Thyroid gland (tissue), 4 donors: ENCODE results near the gene LHPP. TPM values are rescaled to one million over a fixed set of nuclear protein-coding genes. Genes with fewer than 3 reads are reported as not detected.
A peak's percentile ranks its signal among the peaks of the same experiment; 100 is the strongest.

Experiments used
- DNase-seq, 2 donors: peaks; one replicate each; pipeline ENCODE4 v3.0.0-alpha.2; 2019
- H3K27ac ChIP-seq, 3 donors: fragments of 200-600 bp; sonication (generic); 1 replicate in 2 of 3; 2 replicates in 1 of 3; pipeline ENCODE4 v1.5.1; 2016 to 2019; ENCODE audit warnings: mild to moderate bottlenecking in 1 of 3, moderate library complexity in 1 of 3
- H3K27me3 ChIP-seq: fragments of 200-600 bp; sonication (generic); one replicate; pipeline ENCODE4 v1.5.1; 2019
- H3K36me3 ChIP-seq, 2 donors: fragments of 200-600 bp; sonication (generic); one replicate each; pipeline ENCODE4 v1.5.1; 2016 to 2019
- H3K4me1 ChIP-seq, 2 donors: fragments of 200-600 bp; sonication (generic); one replicate each; pipeline ENCODE4 v1.5.1; 2017 to 2019
- H3K4me3 ChIP-seq, 3 donors: fragments of 200-600 bp; sonication (generic); replicated peaks in 1 of 3; 1 replicate in 2 of 3; 2 replicates in 1 of 3; pipeline ENCODE4 v1.5.1; 2016; ENCODE audit warnings: mild to moderate bottlenecking in 1 of 3
- H3K9me3 ChIP-seq: fragments of 200-600 bp; sonication (generic); one replicate; pipeline ENCODE4 v1.5.1; 2017
- CTCF ChIP-seq, 6 experiments: fragments of 200-600 bp in 3 of 6; fragments of 450-650 bp in 3 of 6; sonication (generic) in 3 of 6; IDR thresholded peaks; one replicate each; pipeline ENCODE4 v1.5.1; 2016 to 2019; ENCODE audit warnings: antibody characterized with exemption in 6 of 6, mild to moderate bottlenecking in 2 of 6, inconsistent platforms in 1 of 6, moderate library complexity in 1 of 6
- POLR2A ChIP-seq, 2 donors: fragments of 450-650 bp; IDR thresholded peaks; one replicate each; pipeline ENCODE4 v1.6.1; 2017; ENCODE audit warnings: antibody characterized with exemption in 2 of 2, mild to moderate bottlenecking in 2 of 2, moderate library complexity in 1 of 2
- WGBS, 2 donors: methylation state at CpG; one replicate each; pipeline ENCODE4 v1.1.5; 2017; 5-methylcytosine and 5-hydroxymethylcytosine counted together
- intact Hi-C: fragments of 100-400 bp; cut with DNase I; formaldehyde crosslinking; loops from one replicate; pipeline ENCODE4 v1.15.1; 2023
- total RNA-seq, 4 donors: library from RNA; depleted of rRNA; stranded (reverse); fragments of >200 nt; gene quantifications; one replicate each; pipeline ENCODE4 v1.2.3, GENCODE V29; 2016

The LHPP gene
- total RNA-seq, 4 donors from 2014 or later, result 8.3 to 69.9 (median 48.3) TPM

GRCh38 chr10:124602121-124602561, 140.5 kb downstream of the LHPP start:
- 98 to 100% methylated on average over 2 to 6 of the region's 12 CpGs for WGBS, 2 donors
- H3K4me1 ChIP-seq, result peaks cover 17 to 32% of the 10 kb centered on the region in 2 donors
- peak in 1 of 2 donors; percentile 0 for DNase-seq
- H3K4me3 ChIP-seq, result no peak overlapping the region
- no peaks in the 10 kb centered on the region for H3K36me3 ChIP-seq
- H3K27ac ChIP-seq, result no peak overlapping the region
- no peaks in the 10 kb centered on the region for H3K27me3 ChIP-seq
- intact Hi-C loops, result no loop called here
- no peaks in the 10 kb centered on the region for H3K9me3 ChIP-seq
- TF ChIP-seq CTCF (IDR thresholded peaks at IDR 0.05) (no peak), POLR2A (IDR thresholded peaks at IDR 0.05) (no peak)

GRCh38 chr10:124602646-124603365, 141.2 kb downstream of the LHPP start:
- H3K4me1 ChIP-seq, result peaks cover 10 to 25% of the 10 kb centered on the region in 2 donors
- H3K9me3 ChIP-seq, result no peaks in the 10 kb centered on the region
- TF ChIP-seq POLR2A (IDR thresholded peaks at IDR 0.05), result no peak
- no peak for TF ChIP-seq CTCF (IDR thresholded peaks at IDR 0.05)
- H3K4me3 ChIP-seq, result no peak overlapping the region
- H3K36me3 ChIP-seq, result no peaks in the 10 kb centered on the region
- H3K27ac ChIP-seq, result peak overlapping the region in 2 of 3 donors; percentile 1 to 17
- DNase-seq, result peak; percentile 30 to 41
- 98 to 100% methylated on average over 3 to 5 of the region's 12 CpGs for WGBS, 2 donors
- intact Hi-C loops, result no loop called here
- no peaks in the 10 kb centered on the region for H3K27me3 ChIP-seq

- 94 to 96% methylated on average over 7 to 17 of the region's 18 CpGs for WGBS, 2 donors
- TF ChIP-seq CTCF (IDR thresholded peaks at IDR 0.05) (no peak), POLR2A (IDR thresholded peaks at IDR 0.05) (no peak)
- Histone ChIP-seq H3K27ac (peak overlapping the region in 2 of 3 donors; percentile 1 to 17), H3K27me3 (no peaks in the 10 kb centered on the region), H3K36me3 (no peaks in the 10 kb centered on the region), H3K4me1 (peaks cover 5 to 27% of the 10 kb centered on the region in 2 donors), H3K4me3 (no peak overlapping the region), H3K9me3 (no peaks in the 10 kb centered on the region)
- intact Hi-C loops, result no loop called here
- peak in 1 of 2 donors; percentile 3 for DNase-seq
Measured at GRCh38 chr10:124603376-124604213, 142.0 kb downstream of the LHPP start.

- no peaks in the 10 kb centered on the region for H3K27me3 ChIP-seq
- peak; percentile 23 to 29 for DNase-seq
- intact Hi-C loops, result no loop called here
- peaks cover 5 to 35% of the 10 kb centered on the region in 2 donors for H3K4me1 ChIP-seq
- 85 to 94% methylated on average over 17 of the region's 22 CpGs for WGBS, 2 donors
- H3K4me3 ChIP-seq, result no peak overlapping the region
- no peaks in the 10 kb centered on the region for H3K9me3 ChIP-seq
- TF ChIP-seq POLR2A (IDR thresholded peaks at IDR 0.05), result no peak
- TF ChIP-seq CTCF (IDR thresholded peaks at IDR 0.05), result no peak
- H3K36me3 ChIP-seq, result no peaks in the 10 kb centered on the region
- H3K27ac ChIP-seq, result peak overlapping the region in 2 of 3 donors; percentile 30 to 53
Measured at GRCh38 chr10:124604214-124605000, 142.8 kb downstream of the LHPP start.
